Neuronal stem cell (in vitro differentiated cells): Measurements from ENCODE around the gene FZD1.
A peak's percentile ranks its signal among the peaks of the same experiment; 100 is the strongest.

ENCODE experiments used
- DNase-seq: peaks from one replicate; pipeline ENCODE4 v3.0.0-alpha.2; 2013; ENCODE audit warnings: low spot score
- H2AFZ ChIP-seq: one replicate; pipeline ENCODE4 v1.6.1; 2013; ENCODE audit warnings: mild to moderate bottlenecking, low read length, inconsistent platforms
- H2AK5ac ChIP-seq: 2 replicates; pipeline ENCODE4 v1.6.1; 2013; ENCODE audit warnings: low read depth, mild to moderate bottlenecking, inconsistent platforms, low read length, moderate library complexity, mixed read lengths
- H2BK120ac ChIP-seq: 2 replicates; pipeline ENCODE4 v1.6.1; 2013; ENCODE audit warnings: low read depth, mild to moderate bottlenecking, inconsistent platforms, low read length, moderate library complexity, mixed read lengths
- H2BK12ac ChIP-seq: one replicate; pipeline ENCODE4 v1.6.1; 2013; ENCODE audit warnings: low read length, inconsistent platforms
- H2BK15ac ChIP-seq: 2 replicates; pipeline ENCODE4 v1.6.1; 2013; ENCODE audit warnings: mild to moderate bottlenecking, low read length, inconsistent platforms, mixed read lengths
- H2BK5ac ChIP-seq: one replicate; pipeline ENCODE4 v1.6.1; 2013; ENCODE audit warnings: inconsistent platforms, mild to moderate bottlenecking, low read length, moderate library complexity
- H3K14ac ChIP-seq: one replicate; pipeline ENCODE4 v1.6.1; 2013; ENCODE audit warnings: low read length, inconsistent platforms
- H3K18ac ChIP-seq: 2 replicates; pipeline ENCODE4 v1.6.1; 2013; ENCODE audit warnings: low read length, inconsistent platforms
- H3K23ac ChIP-seq: 2 replicates; pipeline ENCODE4 v1.6.1; 2013; ENCODE audit warnings: low read depth, mild to moderate bottlenecking, mixed read lengths, low read length, inconsistent platforms; ENCODE audit not compliant: poor library complexity
- H3K27ac ChIP-seq: replicated peaks from 3 replicates; pipeline ENCODE4 v1.5.1; 2013; ENCODE audit warnings: low read length, inconsistent platforms
- H3K27me3 ChIP-seq, 3 experiments: 2 replicates each; pipeline ENCODE4 v1.6.1; 2013; ENCODE audit warnings: low read length in 3 of 3, mild to moderate bottlenecking in 2 of 3, inconsistent platforms in 1 of 3, low read depth in 1 of 3, mixed read lengths in 1 of 3, moderate library complexity in 1 of 3; ENCODE audit not compliant: control insufficient read depth in 3 of 3, insufficient read depth in 3 of 3
- H3K36me3 ChIP-seq, 2 donors: replicated peaks in 1 of 2; 2 replicates each; pipeline ENCODE4 v1.6.1; 2013; ENCODE audit warnings: low read length in 2 of 2; ENCODE audit not compliant: control insufficient read depth in 2 of 2, insufficient read depth in 2 of 2
- H3K4ac ChIP-seq: 2 replicates; pipeline ENCODE4 v1.6.1; 2013; ENCODE audit warnings: inconsistent platforms, mild to moderate bottlenecking, low read length, moderate library complexity
- H3K4me1 ChIP-seq, 2 donors: 1 replicate in 1 of 2; 2 replicates in 1 of 2; pipeline ENCODE4 v1.6.1; 2013; ENCODE audit warnings: low read length in 2 of 2, low read depth in 1 of 2; ENCODE audit not compliant: control insufficient read depth in 2 of 2, insufficient read depth in 1 of 2
- H3K4me2 ChIP-seq: one replicate; pipeline ENCODE4 v1.6.1; 2013; ENCODE audit warnings: mild to moderate bottlenecking, low read length, inconsistent platforms; ENCODE audit not compliant: insufficient read depth, poor library complexity, severe bottlenecking
- H3K4me3 ChIP-seq, 2 donors: 2 replicates each; pipeline ENCODE4 v1.5.1; 2013; ENCODE audit warnings: low read length in 2 of 2, mild to moderate bottlenecking in 2 of 2, inconsistent platforms in 1 of 2, moderate library complexity in 1 of 2
- H3K79me1 ChIP-seq: one replicate; pipeline ENCODE4 v1.6.1; 2013; ENCODE audit warnings: low read depth, mild to moderate bottlenecking, inconsistent platforms, low read length, moderate library complexity
- H3K9ac ChIP-seq: one replicate; pipeline ENCODE4 v1.6.1; 2013; ENCODE audit warnings: mild to moderate bottlenecking, low read depth, low read length, inconsistent platforms; ENCODE audit not compliant: poor library complexity
- H3K9me3 ChIP-seq, 2 donors: replicated peaks in 1 of 2; 2 replicates each; pipeline versions ENCODE3 to v1.6.1; 2013; ENCODE audit warnings: low read length in 2 of 2, mild to moderate bottlenecking in 2 of 2, inconsistent platforms in 1 of 2, low read depth in 1 of 2, mixed read lengths in 1 of 2, moderate library complexity in 1 of 2; ENCODE audit not compliant: control insufficient read depth in 2 of 2, insufficient read depth in 1 of 2
- H4K8ac ChIP-seq: one replicate; pipeline ENCODE4 v1.6.1; 2013; ENCODE audit warnings: low read depth, mild to moderate bottlenecking, inconsistent platforms, low read length, moderate library complexity
- H4K91ac ChIP-seq: one replicate; pipeline ENCODE4 v1.6.1; 2013; ENCODE audit warnings: low read length, low read depth, mild to moderate bottlenecking, inconsistent platforms; ENCODE audit not compliant: poor library complexity
- whole genome bisulfite sequencing, 2 donors: extraction: QIAGEN DNeasy Blood & Tissue Kit; methylation state at CpG; one replicate each; pipeline ENCODE4 v1.1.7; 2013; ENCODE audit warnings: missing lambda C conversion rate in 2 of 2, mixed read lengths in 1 of 2; ENCODE audit not compliant: insufficient read length in 2 of 2, insufficient replicate concordance in 1 of 2; ENCODE audit errors: extremely low coverage in 2 of 2; 5-methylcytosine and 5-hydroxymethylcytosine counted together

The FZD1 gene

GRCh38 chr7:91250706-91251105 lies 13.5 kb upstream of the FZD1 start:
- no peak overlapping the region for H3K27ac ChIP-seq
- no peaks in the 10 kb centered on the region for H3K36me3 ChIP-seq
- DNase-seq: no peak
- no peak overlapping the region for H4K91ac ChIP-seq
- no peak overlapping the region for H2BK12ac ChIP-seq
- H3K9ac ChIP-seq: no peak overlapping the region
- no peak overlapping the region for H3K14ac ChIP-seq
- H3K4me3 ChIP-seq: no peak overlapping the region
- no peak overlapping the region for H2AK5ac ChIP-seq
- no peaks in the 10 kb centered on the region for H3K9me3 ChIP-seq
- no peak overlapping the region for H2BK5ac ChIP-seq
- H3K27me3 ChIP-seq: no peaks in the 10 kb centered on the region
- no peaks in the 10 kb centered on the region for H3K79me1 ChIP-seq
- no peak overlapping the region for H3K4ac ChIP-seq
- H2BK120ac ChIP-seq: no peak overlapping the region
- H3K23ac ChIP-seq: no peak overlapping the region
- H2AFZ ChIP-seq: no peak overlapping the region
- no peak overlapping the region for H4K8ac ChIP-seq
- H3K4me1 ChIP-seq: no peaks in the 10 kb centered on the region
- no peak overlapping the region for H2BK15ac ChIP-seq
- no peak overlapping the region for H3K18ac ChIP-seq
- WGBS, 2 donors: no CpG with 5 or more reads among the region's 4 CpGs
- no peak overlapping the region for H3K4me2 ChIP-seq

GRCh38 chr7:91251877-91252276 lies 12.4 kb upstream of the FZD1 start:
- Histone ChIP-seq H3K23ac (no peak overlapping the region), H3K14ac (no peak overlapping the region), H4K8ac (no peak overlapping the region), H2BK15ac (no peak overlapping the region), H3K4ac (no peak overlapping the region), H2BK120ac (no peak overlapping the region), H3K27ac (no peak overlapping the region), H2AFZ (no peak overlapping the region), H3K4me3 (no peak overlapping the region), H3K79me1 (no peaks in the 10 kb centered on the region), H2BK5ac (no peak overlapping the region), H3K4me1 (no peaks in the 10 kb centered on the region), H4K91ac (no peak overlapping the region), H2BK12ac (no peak overlapping the region), H3K36me3 (no peaks in the 10 kb centered on the region), H3K18ac (no peak overlapping the region), H3K27me3 (no peaks in the 10 kb centered on the region), H3K9me3 (no peaks in the 10 kb centered on the region), H2AK5ac (no peak overlapping the region), H3K4me2 (no peak overlapping the region), H3K9ac (no peak overlapping the region)
- WGBS, 2 donors: no CpG with 5 or more reads among the region's 3 CpGs
- no peak for DNase-seq

- Histone ChIP-seq H4K91ac (no peak overlapping the region), H3K18ac (no peak overlapping the region), H2BK5ac (no peak overlapping the region), H3K14ac (no peak overlapping the region), H3K4me3 (peak overlapping the region; percentile 76 to 77), H2AFZ (peak overlapping the region; percentile 63), H2BK120ac (no peak overlapping the region), H3K79me1 (peaks cover 11% of the 10 kb centered on the region), H3K4ac (no peak overlapping the region), H3K9me3 (peaks cover 0 to 30% of the 10 kb centered on the region in 2 donors), H3K4me2 (peak overlapping the region; percentile 84), H3K27ac (peak overlapping the region; percentile 39), H3K9ac (no peak overlapping the region), H2BK12ac (no peak overlapping the region), H2AK5ac (no peak overlapping the region), H2BK15ac (no peak overlapping the region), H3K27me3 (peaks cover 0 to 35% (median 0%) of the 10 kb centered on the region in 3 experiments), H3K23ac (no peak overlapping the region), H4K8ac (no peak overlapping the region), H3K36me3 (peaks cover 0 to 30% of the 10 kb centered on the region in 2 donors), H3K4me1 (peaks cover 12 to 17% of the 10 kb centered on the region in 2 donors)
- no CpG with 5 or more reads among the region's 32 CpGs for WGBS, 2 donors
- no peak for DNase-seq
Observed at GRCh38 chr7:91263384-91264045, 718 bp upstream of the FZD1 start.

DNA sequence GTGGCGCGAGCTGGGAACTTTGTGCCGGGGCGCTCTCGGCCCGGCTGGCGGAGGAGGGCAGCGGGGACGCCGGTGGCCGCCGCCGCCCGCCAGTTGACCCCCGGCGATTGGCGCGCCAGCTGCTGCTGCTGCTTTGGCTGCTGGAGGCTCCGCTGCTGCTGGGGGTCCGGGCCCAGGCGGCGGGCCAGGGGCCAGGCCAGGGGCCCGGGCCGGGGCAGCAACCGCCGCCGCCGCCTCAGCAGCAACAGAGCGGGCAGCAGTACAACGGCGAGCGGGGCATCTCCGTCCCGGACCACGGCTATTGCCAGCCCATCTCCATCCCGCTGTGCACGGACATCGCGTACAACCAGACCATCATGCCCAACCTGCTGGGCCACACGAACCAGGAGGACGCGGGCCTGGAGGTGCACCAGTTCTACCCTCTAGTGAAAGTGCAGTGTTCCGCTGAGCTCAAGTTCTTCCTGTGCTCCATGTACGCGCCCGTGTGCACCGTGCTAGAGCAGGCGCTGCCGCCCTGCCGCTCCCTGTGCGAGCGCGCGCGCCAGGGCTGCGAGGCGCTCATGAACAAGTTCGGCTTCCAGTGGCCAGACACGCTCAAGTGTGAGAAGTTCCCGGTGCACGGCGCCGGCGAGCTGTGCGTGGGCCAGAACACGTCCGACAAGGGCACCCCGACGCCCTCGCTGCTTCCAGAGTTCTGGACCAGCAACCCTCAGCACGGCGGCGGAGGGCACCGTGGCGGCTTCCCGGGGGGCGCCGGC lies 870 bp downstream of the FZD1 start:
- H2BK15ac ChIP-seq: peak overlapping the region; percentile 91
- peak overlapping the region; percentile 2 for H2BK120ac ChIP-seq
- H3K9me3 ChIP-seq: peaks cover 0 to 31% of the 10 kb centered on the region in 2 donors
- H3K27ac ChIP-seq: peak overlapping the region; percentile 85
- H3K36me3 ChIP-seq: peaks cover 0 to 43% of the 10 kb centered on the region in 2 donors
- H3K27me3 ChIP-seq: peaks cover 0 to 35% (median 0%) of the 10 kb centered on the region in 3 experiments
- no peak overlapping the region for H3K4ac ChIP-seq
- H4K8ac ChIP-seq: no peak overlapping the region
- peak overlapping the region; percentile 5 for H2BK12ac ChIP-seq
- peak overlapping the region; percentile 77 to 93 for H3K4me3 ChIP-seq
- H3K79me1 ChIP-seq: peaks cover 11% of the 10 kb centered on the region
- DNase-seq: no peak
- peak overlapping the region; percentile 92 for H3K4me2 ChIP-seq
- H3K9ac ChIP-seq: peak overlapping the region; percentile 87
- H3K18ac ChIP-seq: peak overlapping the region; percentile 71
- no peak overlapping the region for H2AK5ac ChIP-seq
- peaks cover 12 to 17% of the 10 kb centered on the region in 2 donors for H3K4me1 ChIP-seq
- H3K23ac ChIP-seq: peak overlapping the region; percentile 20
- peak overlapping the region; percentile 78 for H2AFZ ChIP-seq
- H4K91ac ChIP-seq: no peak overlapping the region
- WGBS, 2 donors: no CpG with 5 or more reads among the region's 78 CpGs
- peak overlapping the region; percentile 42 for H3K14ac ChIP-seq
- peak overlapping the region; percentile 88 for H2BK5ac ChIP-seq
